Activated CD4-positive, alpha-beta T cell treated with anti-CD3 and anti-CD28 coated beads, Interleukin-2, amount 10 ng/mL, durations not matched to agents 7 days and 5 days (primary cell): Measurements from ENCODE around the gene TSPAN17. TPM values are rescaled to one million over a fixed set of nuclear protein-coding genes. Genes with fewer than 3 reads are reported as not detected.

Experiments used
- CTCF ChIA-PET: fragments of 350-600 bp; sonication (Branson Sonifier 250); formaldehyde crosslinking; loops from one replicate; lab custom pipeline; 2021; ENCODE audit warnings: antibody characterized with exemption; lab: Charles Lee
- POLR2A ChIA-PET: fragments of 350-600 bp; sonication (Branson Sonifier 250); formaldehyde crosslinking; loops from one replicate; lab custom pipeline; 2021; ENCODE audit warnings: antibody characterized with exemption; lab: Charles Lee
- DNase-seq: peaks from one replicate; pipeline ENCODE4 v3.0.0-alpha.2; 2020
- H3K27ac Mint-ChIP-seq: one replicate; pipeline ENCODE4 v1.8.0; 2021; ENCODE audit warnings: mild to moderate bottlenecking, moderate library complexity, mixed read lengths
- H3K27me3 Mint-ChIP-seq: one replicate; pipeline ENCODE4 v1.8.0; 2021; ENCODE audit warnings: mixed read lengths
- H3K36me3 Mint-ChIP-seq: one replicate; pipeline ENCODE4 v1.8.0; 2021; ENCODE audit warnings: low read depth, mixed read lengths
- H3K4me1 Mint-ChIP-seq: one replicate; pipeline ENCODE4 v1.8.0; 2021; ENCODE audit warnings: mixed read lengths
- H3K4me3 Mint-ChIP-seq: one replicate; pipeline ENCODE4 v1.8.0; 2021; ENCODE audit warnings: mild to moderate bottlenecking, moderate library complexity, mixed read lengths
- H3K9me3 Mint-ChIP-seq: one replicate; pipeline ENCODE4 v1.8.0; 2021; ENCODE audit warnings: mixed read lengths
- total RNA-seq, 2 experiments: library from RNA; stranded (reverse); gene quantifications; one replicate each; pipeline ENCODE4 v1.2.3, GENCODE V29; 2021

TSPAN17 gene
- total RNA-seq, 2 experiments from 2014 or later, result 39.6 to 42.5 TPM

DNA sequence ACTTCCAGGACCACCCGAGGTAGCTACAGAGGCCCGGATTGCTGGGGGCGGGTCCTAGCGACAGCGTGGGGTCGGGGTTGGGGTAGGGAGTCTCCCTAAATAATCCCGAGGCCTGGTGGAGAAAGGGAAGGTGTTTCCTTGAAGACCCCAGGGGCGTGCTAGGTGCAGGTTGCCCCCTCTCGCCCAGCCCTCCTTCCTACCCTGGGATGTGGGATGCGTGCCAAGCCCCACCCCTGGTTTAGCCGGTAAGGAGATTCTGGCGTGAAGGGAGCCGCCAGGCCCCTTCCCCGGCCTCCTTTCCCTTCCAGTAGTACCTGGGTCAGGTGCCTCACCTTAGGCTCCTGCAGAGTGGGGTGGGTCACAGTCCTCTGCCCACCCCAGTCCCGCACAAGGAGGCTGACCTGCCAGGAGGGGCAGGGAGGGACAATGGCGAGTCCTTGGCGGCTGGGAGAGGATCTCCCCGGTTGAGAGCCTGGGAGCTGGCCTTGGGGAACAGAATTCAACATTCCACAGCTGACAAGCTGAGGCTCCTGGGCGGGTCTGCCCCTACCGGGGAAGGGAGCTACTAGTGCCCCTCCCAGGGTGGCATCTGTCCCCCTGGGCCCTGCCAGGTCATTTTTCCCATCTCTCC lies 674 bp downstream of the TSPAN17 start:
- H3K27me3 Mint-ChIP-seq, result no peaks in the 10 kb centered on the region
- no peaks in the 10 kb centered on the region for H3K9me3 Mint-ChIP-seq
- DNase-seq, result no peak
- ChIA-PET CTCF (interaction anchor here (0.7 to 10.6 kb wide), 5 partner anchors 10 to 160 kb away, joined by 3 to 76 read pairs (median 3); partner anchors contain the start of genes EIF4E1B and SNCB), POLR2A (no interaction called here)
- peaks cover 54% of the 10 kb centered on the region for H3K4me1 Mint-ChIP-seq
- H3K36me3 Mint-ChIP-seq, result peaks cover 5% of the 10 kb centered on the region
- H3K27ac Mint-ChIP-seq, result peak overlapping the region; percentile 88
- peak overlapping the region; percentile 73 for H3K4me3 Mint-ChIP-seq

DNA sequence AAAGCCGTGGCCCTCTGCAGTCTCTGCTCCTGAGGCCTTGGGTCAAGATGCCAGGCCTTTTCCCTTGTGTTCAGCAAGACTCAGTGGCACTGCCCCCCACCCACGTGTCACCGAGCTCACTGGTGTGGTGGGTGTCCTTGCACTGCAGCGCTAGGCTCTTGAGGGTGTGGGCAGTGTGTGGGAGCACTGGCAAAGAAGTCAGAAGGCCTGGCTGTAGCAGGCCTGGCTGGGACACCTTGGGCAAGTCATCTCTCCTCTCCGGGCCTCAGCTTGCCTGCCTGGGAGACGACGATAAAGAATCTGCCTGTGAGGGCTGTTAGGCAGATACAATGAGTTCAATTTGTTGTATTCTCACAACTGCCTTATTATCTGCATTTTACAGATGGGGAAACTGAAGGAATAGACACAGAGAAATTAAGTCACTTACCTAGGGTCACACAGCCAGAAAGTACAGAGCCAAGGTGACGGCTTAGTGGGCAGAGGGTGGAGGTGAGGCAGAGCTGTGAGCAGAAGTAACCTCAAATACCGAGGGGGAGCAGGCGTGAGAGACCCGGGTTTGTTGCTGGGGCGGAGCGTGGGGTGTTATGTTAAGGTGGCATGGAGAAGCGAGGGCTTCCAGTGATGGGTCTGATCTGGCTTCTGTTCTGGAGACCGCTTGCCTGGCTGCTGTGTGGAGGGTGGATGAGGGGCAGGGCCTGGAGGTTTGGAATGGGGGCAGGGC lies 1.4 kb downstream of the TSPAN17 start:
- no peaks in the 10 kb centered on the region for H3K27me3 Mint-ChIP-seq
- POLR2A ChIA-PET, result no interaction called here
- peak overlapping the region; percentile 73 for H3K4me3 Mint-ChIP-seq
- H3K27ac Mint-ChIP-seq, result peak overlapping the region; percentile 85
- H3K36me3 Mint-ChIP-seq, result peaks cover 9% of the 10 kb centered on the region
- no peaks in the 10 kb centered on the region for H3K9me3 Mint-ChIP-seq
- peak; percentile 22 for DNase-seq
- CTCF ChIA-PET, result interaction anchor here (0.7 to 10.6 kb wide), 3 partner anchors 11 to 160 kb away, joined by 3 to 76 read pairs (median 3); no protein-coding TSS in a partner anchor
- H3K4me1 Mint-ChIP-seq, result peaks cover 59% of the 10 kb centered on the region

DNA sequence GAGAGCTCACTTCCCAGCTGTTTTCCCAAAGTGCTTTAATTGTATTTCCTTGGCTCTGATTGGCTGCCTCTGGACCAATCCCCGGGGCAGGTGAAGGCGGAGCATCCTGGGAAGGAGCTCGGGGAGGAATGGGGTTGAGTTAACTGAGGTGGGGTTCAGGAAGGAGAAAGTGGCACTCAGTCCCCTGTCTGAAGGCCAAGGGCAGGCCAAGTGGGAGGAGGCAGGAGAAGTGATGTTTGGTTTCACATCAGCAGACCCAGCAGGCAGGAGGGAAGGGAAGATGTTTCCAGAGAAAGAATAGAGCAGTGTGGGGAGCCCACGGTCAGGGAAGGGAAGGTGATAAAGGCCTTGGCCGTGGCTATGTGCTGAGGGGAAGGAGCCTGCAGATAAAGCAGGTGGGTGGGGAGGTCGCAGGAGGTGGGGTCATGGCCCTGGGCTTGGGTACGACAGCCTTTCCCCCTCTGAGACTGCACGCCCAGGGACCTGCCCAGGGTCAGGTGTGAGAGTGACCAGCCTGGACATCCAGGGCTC lies 3.1 kb downstream of the TSPAN17 start:
- peaks cover 62% of the 10 kb centered on the region for H3K4me1 Mint-ChIP-seq
- no peak overlapping the region for H3K4me3 Mint-ChIP-seq
- H3K36me3 Mint-ChIP-seq, result peaks cover 13% of the 10 kb centered on the region
- ChIA-PET CTCF (interaction anchor here (10.6 kb wide), 1 partner anchor 9 kb away, joined by 76 read pairs; no protein-coding TSS in a partner anchor), POLR2A (no interaction called here)
- H3K27ac Mint-ChIP-seq, result peak overlapping the region; percentile 61
- DNase-seq, result no peak
- no peaks in the 10 kb centered on the region for H3K9me3 Mint-ChIP-seq
- H3K27me3 Mint-ChIP-seq, result no peaks in the 10 kb centered on the region

DNA sequence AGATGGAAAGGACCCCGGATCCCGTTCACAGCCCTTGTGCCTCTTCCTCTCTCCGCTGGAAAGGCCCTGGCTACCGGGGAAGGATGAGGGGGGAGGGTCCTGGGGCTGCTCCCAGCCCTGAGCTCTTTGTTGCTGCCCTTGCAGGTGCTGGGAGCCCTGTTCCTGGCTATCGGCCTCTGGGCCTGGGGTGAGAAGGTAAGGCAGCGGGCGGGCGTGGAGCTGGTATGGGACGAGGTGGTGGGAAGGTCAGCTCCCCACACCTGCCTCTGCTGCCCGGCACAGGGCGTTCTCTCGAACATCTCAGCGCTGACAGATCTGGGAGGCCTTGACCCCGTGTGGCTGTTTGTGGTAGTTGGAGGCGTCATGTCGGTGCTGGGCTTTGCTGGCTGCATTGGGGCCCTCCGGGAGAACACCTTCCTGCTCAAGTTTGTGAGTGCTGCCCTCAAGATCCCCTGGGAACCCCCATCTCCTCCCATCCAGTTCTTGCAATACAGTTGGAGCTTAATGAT lies 4.2 kb downstream of the TSPAN17 start:
- H3K36me3 Mint-ChIP-seq, result peaks cover 17% of the 10 kb centered on the region
- ChIA-PET POLR2A (no interaction called here), CTCF (interaction anchor here (0.9 to 10.6 kb wide), 2 partner anchors 8 to 21 kb away, joined by 4 to 76 read pairs; partner anchors contain the start of genes EIF4E1B and SNCB)
- H3K4me1 Mint-ChIP-seq, result peaks cover 55% of the 10 kb centered on the region
- H3K27ac Mint-ChIP-seq, result no peak overlapping the region
- no peak overlapping the region for H3K4me3 Mint-ChIP-seq
- DNase-seq, result no peak
- H3K27me3 Mint-ChIP-seq, result no peaks in the 10 kb centered on the region
- H3K9me3 Mint-ChIP-seq, result no peaks in the 10 kb centered on the region

DNA sequence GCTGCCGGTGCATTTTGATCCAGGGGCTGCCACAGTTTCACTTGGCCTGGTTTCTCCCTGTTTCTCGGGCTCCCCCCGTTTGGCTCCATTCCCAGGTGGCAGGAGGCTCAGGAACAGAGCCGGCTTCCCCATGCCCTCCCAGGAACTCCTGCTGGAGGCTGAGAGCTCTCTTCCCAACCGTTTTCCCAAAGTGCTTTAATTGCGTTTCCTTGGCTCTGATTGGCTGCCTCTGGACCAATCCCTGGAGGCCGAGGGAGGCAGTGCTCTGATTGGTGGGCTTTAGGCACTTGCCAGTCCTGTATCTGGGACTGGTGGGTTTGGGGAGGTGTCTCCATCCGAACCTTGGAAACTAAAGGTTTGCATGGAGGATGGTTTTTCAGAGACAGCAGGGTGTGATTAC lies 4.9 kb downstream of the TSPAN17 start:
- Mint-ChIP-seq H3K36me3 (peaks cover 17% of the 10 kb centered on the region), H3K4me3 (no peak overlapping the region), H3K4me1 (peaks cover 49% of the 10 kb centered on the region), H3K27me3 (no peaks in the 10 kb centered on the region), H3K9me3 (no peaks in the 10 kb centered on the region), H3K27ac (no peak overlapping the region)
- DNase-seq, result no peak
- POLR2A ChIA-PET, result no interaction called here
- CTCF ChIA-PET, result interaction anchor here (10.6 kb wide), 1 partner anchor 7 kb away, joined by 76 read pairs; no protein-coding TSS in a partner anchor

DNA sequence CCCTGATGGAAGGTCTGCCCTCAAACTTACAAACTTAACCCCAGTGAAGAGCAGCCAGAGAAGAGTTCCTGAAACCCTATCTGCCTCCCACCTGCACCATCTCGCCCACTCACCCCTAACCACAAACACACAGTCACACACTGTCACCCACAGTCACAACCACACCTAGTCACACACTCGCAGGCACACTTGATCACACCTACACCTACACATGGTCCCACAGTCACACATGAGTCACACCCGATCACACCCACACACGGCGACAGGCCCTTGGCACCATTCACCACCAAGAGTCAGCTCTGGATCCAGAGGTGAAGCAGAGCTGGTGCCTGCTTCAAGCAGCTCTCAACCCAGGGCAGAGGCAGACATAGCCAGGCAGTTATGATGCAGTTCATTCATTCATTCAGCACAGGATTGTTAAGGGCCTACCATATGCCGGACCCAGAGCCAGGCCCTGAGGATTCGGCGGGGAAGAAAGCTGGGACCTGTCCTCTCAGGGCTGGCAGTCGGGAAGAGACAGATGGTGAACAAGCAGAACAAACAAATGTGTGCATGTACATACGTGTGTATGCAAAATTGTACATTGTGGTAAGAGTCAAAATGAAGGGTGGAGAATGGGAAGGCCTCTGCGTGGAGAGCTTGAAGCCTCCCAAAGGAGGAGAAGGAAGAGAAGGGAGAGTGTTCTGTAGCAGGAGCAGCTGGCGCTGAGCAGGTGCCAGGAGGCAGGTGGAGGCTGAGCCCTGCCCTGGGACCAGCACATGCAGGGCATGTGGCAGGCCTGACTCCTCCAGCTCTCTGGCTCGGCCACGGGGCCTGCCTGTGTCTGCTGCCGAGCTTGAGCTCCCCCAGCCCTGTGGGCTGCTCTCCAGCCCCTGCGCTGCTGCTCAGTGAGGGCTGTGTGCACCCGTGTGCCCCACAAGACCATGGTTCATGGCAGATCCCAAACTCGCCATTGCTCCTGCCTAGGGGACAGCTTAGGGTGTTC lies 6.4 kb downstream of the TSPAN17 start:
- H3K27me3 Mint-ChIP-seq, result no peaks in the 10 kb centered on the region
- H3K9me3 Mint-ChIP-seq, result no peaks in the 10 kb centered on the region
- ChIA-PET CTCF (interaction anchor here (0.6 kb wide), 1 partner anchor 469 kb away, joined by 4 read pairs; no protein-coding TSS in a partner anchor), POLR2A (no interaction called here)
- no peak for DNase-seq
- H3K36me3 Mint-ChIP-seq, result peaks cover 17% of the 10 kb centered on the region
- H3K4me3 Mint-ChIP-seq, result no peak overlapping the region
- H3K27ac Mint-ChIP-seq, result no peak overlapping the region
- H3K4me1 Mint-ChIP-seq, result peaks cover 52% of the 10 kb centered on the region

DNA sequence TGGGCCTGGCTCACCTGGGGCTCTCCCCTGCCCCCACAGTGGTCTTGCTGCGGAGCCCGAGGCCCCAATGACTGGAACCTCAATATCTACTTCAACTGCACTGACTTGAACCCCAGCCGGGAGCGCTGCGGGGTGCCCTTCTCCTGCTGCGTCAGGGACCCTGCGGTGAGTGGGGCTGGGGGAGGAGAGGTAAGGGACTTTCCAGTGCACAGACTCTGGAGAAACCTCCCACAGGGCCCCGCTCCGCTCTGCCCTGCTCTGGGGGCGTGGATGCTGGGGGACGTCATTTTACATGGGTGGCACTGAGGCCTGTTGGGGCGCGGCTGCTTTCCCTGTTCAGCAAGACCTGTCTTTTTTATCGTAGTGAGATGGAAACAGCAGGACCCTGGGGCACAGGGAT lies 7.6 kb downstream of the TSPAN17 start:
- no peaks in the 10 kb centered on the region for H3K9me3 Mint-ChIP-seq
- H3K27ac Mint-ChIP-seq, result no peak overlapping the region
- CTCF ChIA-PET, result no interaction called here

DNA sequence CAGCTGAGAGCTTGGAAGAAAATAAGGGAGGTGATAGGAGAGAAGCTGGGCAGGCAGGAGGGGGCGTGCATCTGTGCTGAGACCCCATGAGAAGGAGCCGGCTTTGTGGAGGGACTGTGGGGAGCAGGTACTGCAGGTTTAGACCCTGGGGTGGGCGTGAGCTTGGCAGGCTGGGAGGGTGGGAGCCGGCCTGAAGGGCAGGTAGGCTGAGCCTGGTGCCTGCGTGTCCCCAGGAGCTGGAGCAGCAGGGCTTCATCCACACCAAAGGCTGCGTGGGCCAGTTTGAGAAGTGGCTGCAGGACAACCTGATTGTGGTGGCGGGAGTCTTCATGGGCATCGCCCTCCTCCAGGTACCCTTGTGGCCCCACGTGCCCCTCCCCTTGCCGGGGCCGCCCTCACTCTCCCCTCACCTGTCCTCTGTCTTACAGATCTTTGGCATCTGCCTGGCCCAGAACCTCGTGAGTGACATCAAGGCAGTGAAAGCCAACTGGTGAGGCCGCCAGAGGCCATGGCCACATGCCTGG lies 9.2 kb downstream of the TSPAN17 start:
- Mint-ChIP-seq H3K4me1 (peaks cover 50% of the 10 kb centered on the region), H3K4me3 (no peak overlapping the region), H3K27ac (no peak overlapping the region), H3K36me3 (peaks cover 17% of the 10 kb centered on the region), H3K27me3 (no peaks in the 10 kb centered on the region), H3K9me3 (no peaks in the 10 kb centered on the region)
- DNase-seq, result no peak
- ChIA-PET CTCF (interaction anchor here (1.7 to 5.8 kb wide), 2 partner anchors 9 to 284 kb away, joined by 4 to 76 read pairs; partner anchors contain the start of gene TSPAN17), POLR2A (no interaction called here)

More for the DNA sequence above, 7.6 kb downstream of the TSPAN17 start:
- Mint-ChIP-seq H3K36me3 (peaks cover 17% of the 10 kb centered on the region), H3K27me3 (no peaks in the 10 kb centered on the region), H3K4me1 (peaks cover 53% of the 10 kb centered on the region), H3K4me3 (no peak overlapping the region)
- no peak for DNase-seq
- POLR2A ChIA-PET, result no interaction called here

DNA sequence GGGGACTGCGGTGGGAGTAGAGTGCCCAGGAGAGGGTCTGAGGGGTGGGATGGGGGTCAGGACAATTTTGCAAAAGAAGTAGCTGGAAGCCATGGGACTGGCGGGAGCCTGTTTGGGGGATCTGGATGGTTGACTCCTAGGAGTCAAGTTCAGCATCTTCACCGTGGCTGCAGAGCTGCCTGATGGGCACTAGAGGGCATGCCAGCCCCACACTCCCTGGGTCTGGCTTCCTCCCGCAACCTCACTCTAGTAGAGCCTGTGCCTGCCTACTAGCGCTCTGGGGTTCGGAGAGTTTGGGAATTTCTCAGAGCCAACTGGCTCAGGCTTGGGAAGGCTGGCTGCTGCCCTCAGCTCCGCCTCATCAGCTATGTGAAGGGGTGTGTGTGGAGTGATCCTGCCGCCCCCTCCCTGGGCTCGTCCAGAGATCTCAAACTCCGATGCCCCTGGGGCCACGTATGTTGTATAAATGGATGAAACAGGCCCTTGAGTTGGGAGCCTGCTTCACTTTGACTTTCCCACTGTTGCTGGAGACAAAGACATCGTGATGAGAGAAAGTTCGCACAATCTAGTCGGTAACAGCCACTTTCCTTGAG lies 10.8 kb downstream of the TSPAN17 start:
- ChIA-PET CTCF (interaction anchor here (0.7 to 5.8 kb wide), 16 partner anchors 10 to 464 kb away, joined by 3 to 76 read pairs (median 4); partner anchors contain the start of genes CDHR2, EIF4E1B, SNCB and TSPAN17), POLR2A (no interaction called here)
- Mint-ChIP-seq H3K9me3 (no peaks in the 10 kb centered on the region), H3K36me3 (peaks cover 12% of the 10 kb centered on the region), H3K4me1 (peaks cover 40% of the 10 kb centered on the region), H3K27ac (peak overlapping the region; percentile 48), H3K27me3 (no peaks in the 10 kb centered on the region), H3K4me3 (peak overlapping the region; percentile 56)
- DNase-seq, result peak; percentile 78

DNA sequence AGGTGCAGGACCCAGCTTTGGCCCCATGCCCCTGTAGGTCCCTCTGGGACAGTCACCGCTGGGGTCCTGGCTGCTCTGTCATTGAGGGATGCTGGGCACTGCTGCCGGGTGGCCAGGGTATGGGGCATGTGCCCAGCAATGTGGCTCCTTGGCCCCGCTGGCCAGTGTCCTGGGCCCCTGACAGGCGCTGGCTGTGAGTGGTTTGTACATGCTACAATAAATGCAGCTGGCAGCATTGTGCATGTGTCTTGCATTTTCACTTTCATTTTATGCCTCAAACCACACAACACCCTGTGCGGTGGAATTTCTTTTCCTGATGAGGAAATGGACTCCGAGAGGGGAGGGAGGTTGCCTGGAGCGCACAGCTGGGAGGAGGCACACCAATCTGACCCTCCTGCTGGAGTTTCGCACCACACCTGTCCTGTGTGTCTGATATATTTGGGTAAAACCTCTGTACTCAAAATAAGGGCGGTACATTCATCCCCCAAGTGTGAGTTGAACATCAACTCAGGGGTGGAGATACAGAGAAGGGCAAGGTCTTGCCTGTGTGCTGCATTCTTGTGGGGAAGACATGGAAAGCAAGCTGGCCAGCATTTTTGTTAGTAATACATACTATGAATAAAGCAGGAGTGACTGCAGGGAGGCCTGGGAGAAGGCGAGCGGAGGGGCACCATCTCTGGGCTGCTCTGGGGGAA lies 11.7 kb downstream of the TSPAN17 start:
- H3K27me3 Mint-ChIP-seq, result peaks cover 3% of the 10 kb centered on the region
- peaks cover 5% of the 10 kb centered on the region for H3K36me3 Mint-ChIP-seq
- H3K4me1 Mint-ChIP-seq, result peaks cover 33% of the 10 kb centered on the region
- no peaks in the 10 kb centered on the region for H3K9me3 Mint-ChIP-seq
- ChIA-PET CTCF (interaction anchor here (0.9 to 5.8 kb wide), 12 partner anchors 10 to 929 kb away, joined by 3 to 76 read pairs (median 4); partner anchors contain the start of gene TSPAN17), POLR2A (interaction anchor here (0.7 kb wide), 1 partner anchor 12 kb away, joined by 3 read pairs; the partner anchor contains the start of gene TSPAN17)
- DNase-seq, result peak; percentile 68
- H3K4me3 Mint-ChIP-seq, result peak overlapping the region; percentile 56
- peak overlapping the region; percentile 48 for H3K27ac Mint-ChIP-seq

DNA sequence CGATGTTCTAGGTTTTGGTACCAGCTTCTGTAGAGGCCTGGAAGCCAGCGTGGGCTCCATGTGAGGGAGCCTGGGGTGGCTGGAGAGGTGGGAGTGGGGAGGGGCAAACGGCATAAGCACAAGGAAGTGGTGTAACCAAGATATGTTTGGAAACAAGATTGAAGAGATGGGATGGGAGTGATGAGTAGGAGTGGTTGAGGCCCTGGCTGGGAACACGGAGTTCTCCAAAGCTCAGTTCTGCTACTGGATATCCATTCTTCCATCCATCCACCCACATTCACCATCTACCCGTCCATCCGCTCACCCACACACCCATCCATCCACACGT lies 12.2 kb downstream of the TSPAN17 start:
- ChIA-PET CTCF (interaction anchor here (0.9 to 5.8 kb wide), 8 partner anchors 10 to 930 kb away, joined by 3 to 76 read pairs (median 5); partner anchors contain the start of gene TSPAN17), POLR2A (interaction anchor here (0.7 kb wide), 1 partner anchor 12 kb away, joined by 3 read pairs; the partner anchor contains the start of gene TSPAN17)
- Mint-ChIP-seq H3K4me1 (peaks cover 33% of the 10 kb centered on the region), H3K9me3 (no peaks in the 10 kb centered on the region), H3K4me3 (no peak overlapping the region), H3K36me3 (peaks cover 5% of the 10 kb centered on the region), H3K27ac (no peak overlapping the region), H3K27me3 (peaks cover 7% of the 10 kb centered on the region)
- DNase-seq, result no peak
